ENCODE measurements around the gene PDCL3. TPM values are rescaled to one million over a fixed set of nuclear protein-coding genes. Genes with fewer than 3 reads are reported as not detected.

The PDCL3 gene
- total and polyA plus RNA-seq, 11 donors, result 10.3 to 40.2 (median 24.3) TPM

- no peak for ATAC-seq
- DNase-seq, result no peak
- H3K36me3 ChIP-seq, result no peaks in the 10 kb centered on the region
- no peaks in the 10 kb centered on the region for H3K27me3 ChIP-seq
- TF ChIP-seq POLR2A (IDR thresholded peaks at IDR 0.05) (no peak), CTCF (IDR thresholded peaks at IDR 0.05) (no peak)
- WGBS, 4 donors, result 91 to 96% (median 94%) methylated on average over 8 of the region's 8 CpGs
- intact Hi-C loops (cut with DNase I), result loop anchor here in 3 of 10 donors (5.0 to 10.0 kb wide), 4 partner anchors 105 to 198 kb away; no protein-coding TSS in a partner anchor
- H3K9me3 ChIP-seq, result peaks cover 0 to 3% (median 0%) of the 10 kb centered on the region in 12 donors
- peaks cover 0 to 4% (median 0%) of the 10 kb centered on the region in 12 donors for H3K4me1 ChIP-seq
- H3K4me3 ChIP-seq, result no peak overlapping the region
- H3K27ac ChIP-seq, result no peak overlapping the region
Measured at GRCh38 chr2:100616841-100617390, 54.1 kb downstream of the PDCL3 start.

GRCh38 chr2:100619951-100620350 is 57.2 kb downstream of the PDCL3 start:
- intact Hi-C loops (cut with DNase I), result loop anchor here in 4 of 10 donors (5.0 to 10.0 kb wide), 5 partner anchors 95 to 195 kb away; no protein-coding TSS in a partner anchor

GRCh38 chr2:100620481-100620880 is 57.7 kb downstream of the PDCL3 start:
- DNase-seq, result no peak

More at GRCh38 chr2:100619951-100620350, 57.2 kb downstream of the PDCL3 start:
- DNase-seq, result no peak
- no peak overlapping the region for H3K4me3 ChIP-seq
- TF ChIP-seq POLR2A (IDR thresholded peaks at IDR 0.05), result no peak
- TF ChIP-seq CTCF (IDR thresholded peaks at IDR 0.05), result no peak
- H3K4me1 ChIP-seq, result peaks cover 0 to 4% (median 0%) of the 10 kb centered on the region in 12 donors
- no peak for ATAC-seq
- WGBS, 4 donors, result 80 to 85% (median 83%) methylated on average over 6 of the region's 6 CpGs
- no peaks in the 10 kb centered on the region for H3K36me3 ChIP-seq
- no peak overlapping the region for H3K27ac ChIP-seq
- H3K9me3 ChIP-seq, result peaks cover 0 to 3% (median 0%) of the 10 kb centered on the region in 12 donors
- no peaks in the 10 kb centered on the region for H3K27me3 ChIP-seq

More at GRCh38 chr2:100620481-100620880, 57.7 kb downstream of the PDCL3 start:
- 75 to 92% (median 87%) methylated on average over 3 of the region's 3 CpGs for WGBS, 4 donors
- TF ChIP-seq POLR2A (IDR thresholded peaks at IDR 0.05) (no peak), CTCF (IDR thresholded peaks at IDR 0.05) (no peak)
- peaks cover 0 to 3% (median 0%) of the 10 kb centered on the region in 12 donors for H3K4me1 ChIP-seq
- H3K4me3 ChIP-seq, result no peak overlapping the region
- no peaks in the 10 kb centered on the region for H3K36me3 ChIP-seq
- intact Hi-C loops (cut with DNase I), result loop anchor here in 1 of 10 donors (10.0 kb wide), 1 partner anchor 94 kb away; no protein-coding TSS in a partner anchor
- ATAC-seq, result no peak
- no peak overlapping the region for H3K27ac ChIP-seq
- peaks cover 0 to 3% (median 0%) of the 10 kb centered on the region in 12 donors for H3K9me3 ChIP-seq
- no peaks in the 10 kb centered on the region for H3K27me3 ChIP-seq

Measured in heart left ventricle (tissue), 16 donors.